Erythroblast (primary cell): Measurements from ENCODE around the gene LIF.

ENCODE experiments used
- GATA1 ChIP-seq: IDR thresholded peaks from 2 replicates; pipeline ENCODE4 v1.6.1; 2011; ENCODE audit warnings: low read depth, mild to moderate bottlenecking, control low read depth, low read length, moderate library complexity
- POLR2A ChIP-seq: IDR thresholded peaks from 2 replicates; pipeline ENCODE4 v1.6.1; 2011; ENCODE audit warnings: mild to moderate bottlenecking, low read length

DNA sequence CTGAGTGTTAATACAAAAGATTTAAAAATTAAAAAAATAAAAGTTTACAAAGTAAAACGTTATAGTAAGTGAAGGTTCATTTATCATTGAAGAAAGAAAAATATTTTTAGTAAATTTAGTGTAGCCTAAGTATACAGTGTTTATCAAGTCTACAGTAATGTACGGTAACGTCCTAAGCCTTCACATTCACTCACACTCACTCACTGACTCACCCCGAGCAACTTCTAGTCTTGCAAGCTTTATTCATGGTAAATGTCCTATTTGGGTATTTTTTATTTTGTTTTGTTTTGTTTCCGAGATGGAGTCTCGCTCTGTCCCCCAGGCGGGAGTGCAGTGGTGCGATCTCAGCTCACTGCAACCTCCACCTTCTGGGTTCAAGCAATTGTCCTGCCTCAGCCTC lies 33.9 kb upstream of the LIF start:
- TF ChIP-seq POLR2A: no peak
- no peak for TF ChIP-seq GATA1
